DMS53 (cell line): ENCODE results near the gene BTBD2.

Source experiments
- DNase-seq: peaks from one replicate; lab custom pipeline; 2025; lab: John Stamatoyannopoulos, UW

BTBD2 gene

DNA sequence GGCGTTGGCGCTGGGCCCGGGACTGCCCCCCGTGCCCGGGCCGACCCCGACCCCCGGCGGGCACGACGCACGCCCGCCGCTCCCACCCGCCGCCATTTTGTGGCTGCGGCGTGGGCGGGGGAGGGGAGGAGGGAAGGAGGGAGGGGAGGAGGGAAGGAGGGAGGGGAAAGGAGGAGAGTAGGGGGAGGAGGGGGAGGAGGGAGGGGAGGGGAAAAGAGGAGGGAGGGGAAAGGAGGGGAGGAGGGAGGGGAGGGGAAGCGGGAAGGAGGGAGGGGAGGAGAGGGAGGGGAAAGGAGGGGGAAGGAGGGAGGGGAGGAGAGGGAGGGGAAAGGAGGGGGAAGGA, at the start of gene BTBD2:
Gene BTBD2, minus strand, starts transcription at position 107 of the 343 bp plus-strand sequence. Its CDS starts 11 bp downstream, at position 96.
- peak; percentile 73 for DNase-seq

- DNase-seq: peak; percentile 43
Measured at GRCh38 chr19:2064788-2065524, 49.4 kb upstream of the BTBD2 start.

GRCh38 chr19:2064395-2064787, 48.9 kb upstream of the BTBD2 start:
- DNase-seq: no peak

DNA sequence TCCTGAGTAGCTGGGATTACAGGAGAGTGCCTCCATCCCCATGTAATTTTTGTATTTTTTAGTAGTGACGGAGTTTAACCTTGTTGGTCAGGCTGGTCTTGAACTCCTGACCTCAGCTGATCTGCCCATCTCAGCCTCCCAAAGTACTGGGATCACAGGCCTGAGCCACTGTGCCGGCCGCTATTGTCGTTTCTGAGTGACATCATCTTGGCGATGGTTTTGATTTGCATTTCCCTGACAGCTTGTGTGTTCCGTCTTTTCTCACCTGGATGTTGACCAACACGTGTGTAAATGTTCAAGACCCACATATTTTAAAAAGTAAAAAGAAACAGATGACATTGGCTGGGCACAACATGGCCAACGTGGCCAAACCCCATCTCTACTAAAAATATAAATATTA, 48.3 kb upstream of the BTBD2 start:
- DNase-seq: no peak

- no peak for DNase-seq
Measured at GRCh38 chr19:2062770-2063169, 47.3 kb upstream of the BTBD2 start.

- DNase-seq: no peak
Measured at GRCh38 chr19:2062389-2062729, 46.8 kb upstream of the BTBD2 start.

DNA sequence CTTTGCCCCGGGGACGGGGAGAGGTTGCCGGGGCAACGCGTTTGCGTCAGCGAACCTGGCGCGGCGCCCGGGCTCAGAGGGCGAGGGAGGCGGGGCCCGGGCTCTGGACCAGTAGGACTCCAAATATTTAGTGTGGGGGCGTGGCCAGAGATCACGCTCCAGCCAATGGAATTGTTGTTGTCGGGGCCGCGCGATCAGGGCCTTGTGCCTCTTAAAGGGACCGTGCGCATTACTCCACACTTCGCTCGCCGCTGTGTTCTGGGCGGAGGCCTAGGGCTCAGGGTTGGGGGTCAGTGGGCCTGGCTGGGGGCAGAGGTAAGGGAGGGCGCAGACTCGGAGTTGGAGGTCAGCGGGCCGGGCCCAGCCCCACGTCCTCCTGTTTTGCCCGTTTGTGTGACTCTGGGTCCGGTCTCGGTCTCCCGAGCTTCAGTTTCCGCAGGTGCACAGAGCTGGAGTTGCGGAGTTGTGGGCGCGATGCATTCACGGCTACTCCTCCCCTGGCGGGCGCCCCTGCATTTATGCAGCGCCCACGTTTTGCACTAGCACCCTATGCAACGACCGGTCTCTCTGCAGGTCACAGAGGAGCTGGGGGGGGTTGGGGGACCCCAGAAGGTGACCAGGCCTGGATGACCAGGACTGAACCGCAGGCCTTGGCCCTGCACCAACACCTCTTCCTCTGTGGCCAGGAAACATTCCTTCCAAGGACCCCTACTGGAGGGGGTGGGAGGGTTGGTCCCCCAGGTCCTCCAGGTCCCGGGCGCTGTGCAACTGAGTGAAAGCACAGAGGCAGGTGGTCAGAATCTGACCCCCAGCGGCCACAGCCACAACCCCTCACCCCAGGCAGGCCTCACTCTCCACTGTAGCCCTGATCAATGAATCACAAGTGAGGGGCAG, 46.2 kb upstream of the BTBD2 start:
- peak; percentile 99 for DNase-seq

DNA sequence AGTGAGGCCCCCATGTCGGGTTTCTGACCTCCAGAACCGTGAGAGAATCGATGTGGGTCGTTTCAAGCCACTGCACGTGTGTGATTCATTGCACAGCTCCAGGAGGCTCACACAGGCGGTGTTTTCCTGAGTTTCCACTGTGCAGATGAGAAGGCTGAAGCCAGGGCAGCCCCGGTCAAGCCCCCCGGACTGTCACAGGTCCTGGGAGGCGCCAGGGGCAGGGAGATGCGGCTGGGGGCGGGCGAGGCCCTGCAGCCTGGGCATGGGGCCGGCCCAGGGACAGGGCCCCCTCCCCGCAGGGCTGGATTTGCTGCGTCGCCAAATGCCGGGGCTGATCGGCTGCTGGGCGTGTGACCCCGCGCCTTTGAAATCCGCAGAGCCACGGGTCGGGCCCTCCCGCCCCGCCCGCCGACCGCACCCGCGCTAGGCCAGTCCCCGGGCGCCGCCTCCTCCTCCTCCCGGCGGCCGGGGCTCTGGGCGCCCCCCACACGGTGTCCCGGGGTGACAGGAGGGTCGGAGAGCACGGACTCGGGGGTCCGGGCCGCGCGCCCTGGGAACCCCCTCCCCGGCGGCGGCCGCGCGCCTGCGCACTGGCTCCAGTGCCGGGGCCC, 45.5 kb upstream of the BTBD2 start:
- peak; percentile 82 for DNase-seq

GRCh38 chr19:2059422-2060201, 44.1 kb upstream of the BTBD2 start:
- DNase-seq: peak; percentile 96

DNA sequence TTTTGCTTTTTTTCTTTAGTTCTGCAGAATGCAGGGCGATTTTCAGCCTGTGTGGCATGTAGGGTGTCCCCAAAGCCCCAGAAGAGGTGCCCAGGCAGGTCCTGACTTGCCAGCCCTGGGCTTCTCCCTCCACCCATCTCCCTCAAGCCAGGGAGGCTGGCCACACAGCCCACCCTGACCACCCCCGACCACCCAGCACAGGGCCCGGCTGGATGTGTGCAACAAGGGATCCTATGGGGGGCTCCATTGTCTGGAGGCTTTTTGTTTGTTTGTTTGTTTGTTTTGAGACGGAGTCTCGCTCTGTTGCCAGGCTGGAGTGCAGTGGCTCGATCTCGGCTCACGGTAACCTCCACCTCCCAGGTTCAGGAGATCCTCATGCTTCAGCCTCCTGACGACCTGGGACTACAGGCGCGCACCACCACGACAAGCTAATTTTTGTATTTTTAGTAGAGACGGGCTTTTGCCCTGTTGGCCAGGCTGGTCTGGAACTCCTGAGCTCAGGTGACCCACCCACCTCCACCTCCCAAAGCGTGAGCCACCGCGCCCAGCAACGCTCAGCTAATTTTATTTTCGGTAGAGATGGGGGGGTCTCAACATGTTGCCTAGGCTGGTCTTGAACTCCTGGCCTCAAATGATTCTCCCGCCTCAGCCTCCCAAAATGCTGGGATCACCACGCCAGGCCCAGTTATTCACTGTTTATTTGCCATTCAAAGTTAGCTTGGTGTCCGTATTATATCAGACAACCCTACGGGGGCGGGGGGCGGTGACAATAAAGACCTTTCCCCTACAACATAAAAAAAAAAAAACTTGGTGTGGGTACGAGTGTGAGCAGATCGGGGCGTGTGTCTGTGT, 43.3 kb upstream of the BTBD2 start:
- DNase-seq: no peak

DNA sequence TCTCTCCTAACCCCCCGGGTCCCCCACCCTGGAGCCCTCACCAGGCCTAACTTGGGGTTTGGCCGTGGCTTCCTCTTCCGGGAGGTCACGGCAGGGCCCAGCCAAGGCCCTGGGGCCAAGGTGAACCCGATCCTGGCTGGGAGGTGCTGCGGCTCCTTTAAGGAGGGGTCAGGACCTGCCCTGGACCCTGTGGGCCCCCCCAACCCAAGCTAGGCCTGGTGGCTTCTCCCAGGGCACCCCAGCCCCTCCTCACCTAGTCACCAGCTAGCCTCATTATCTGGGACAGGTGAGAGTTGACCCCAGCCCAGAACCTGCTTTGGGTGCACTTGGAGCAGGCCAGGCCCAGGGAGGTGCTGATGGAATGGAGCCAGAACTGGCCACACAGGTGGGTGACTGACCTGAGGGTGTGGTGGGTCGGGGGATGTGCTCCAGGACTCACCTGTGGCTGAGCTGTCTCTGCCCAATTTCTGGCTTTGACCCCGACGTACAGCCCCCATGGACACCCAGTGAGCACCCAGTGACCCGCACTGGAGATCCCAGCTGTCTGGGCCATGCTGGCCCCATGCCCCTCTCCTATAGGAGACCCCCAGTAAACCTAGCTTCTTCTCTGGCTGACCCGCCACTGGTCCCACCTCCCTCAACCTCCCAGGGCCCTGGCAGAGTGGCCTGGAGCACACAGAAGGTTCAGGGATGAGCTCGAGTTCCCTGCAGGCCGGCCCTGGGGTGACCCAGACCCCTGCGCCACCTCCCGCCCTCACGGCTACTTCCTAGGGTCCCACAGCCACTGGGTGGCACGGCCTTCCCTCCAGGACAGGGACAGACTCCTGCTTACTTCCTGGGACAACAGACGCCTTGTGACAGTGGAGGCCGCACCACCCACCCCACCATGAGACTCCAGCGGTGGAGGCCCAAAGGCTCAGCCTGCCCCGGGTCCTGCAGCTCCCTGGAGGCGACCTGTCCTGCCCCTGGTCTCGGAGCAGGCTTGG, 42.3 kb upstream of the BTBD2 start:
- DNase-seq: no peak

- DNase-seq: no peak
Measured at GRCh38 chr19:2056837-2057192, 41.3 kb upstream of the BTBD2 start.

DNA sequence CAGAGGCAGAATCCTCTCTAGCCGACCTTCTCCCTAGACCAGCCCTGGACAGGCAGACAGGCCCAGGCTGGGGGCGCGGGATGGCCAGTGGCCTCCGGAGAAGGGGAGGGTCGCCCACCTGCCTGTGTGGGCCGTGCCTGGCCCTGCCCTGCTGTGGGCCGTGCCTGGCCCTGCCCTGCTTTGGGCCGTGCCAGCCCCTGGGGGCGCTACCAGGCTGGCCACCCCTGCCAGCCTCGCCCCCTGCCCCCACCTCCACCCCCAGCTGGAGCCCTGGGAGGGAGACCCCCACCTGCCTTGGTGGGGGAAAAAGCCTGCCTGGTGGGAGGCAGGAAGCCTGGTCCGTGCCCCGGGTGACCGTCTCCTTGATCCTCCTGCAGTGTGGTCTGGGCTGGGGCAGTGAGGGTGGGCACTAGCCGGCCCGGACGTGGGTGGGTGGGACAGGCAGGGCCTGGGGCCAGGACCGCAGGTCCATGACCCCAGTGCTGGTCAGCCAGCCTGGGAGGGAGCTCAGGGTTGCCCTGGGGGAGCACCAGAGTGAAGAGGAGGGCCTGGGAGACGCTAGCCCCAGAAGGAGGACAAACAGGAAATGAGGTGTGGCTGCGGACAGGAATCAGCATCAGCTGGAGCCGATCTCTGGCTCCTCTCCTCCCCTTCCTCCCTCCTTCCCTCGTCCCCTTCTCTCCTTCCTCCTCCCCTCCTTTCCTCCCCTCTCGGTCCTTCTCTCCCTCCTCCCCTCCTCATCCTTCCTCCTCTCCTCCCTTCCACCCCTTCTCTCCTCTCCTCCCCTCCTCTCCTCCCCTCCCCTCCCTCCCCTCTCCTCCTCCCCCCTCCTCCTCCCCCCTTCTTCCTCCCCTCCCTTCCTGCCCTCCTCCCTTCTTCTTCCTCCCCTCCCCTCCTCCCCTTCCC, 40.7 kb upstream of the BTBD2 start:
- peak; percentile 74 for DNase-seq

DNA sequence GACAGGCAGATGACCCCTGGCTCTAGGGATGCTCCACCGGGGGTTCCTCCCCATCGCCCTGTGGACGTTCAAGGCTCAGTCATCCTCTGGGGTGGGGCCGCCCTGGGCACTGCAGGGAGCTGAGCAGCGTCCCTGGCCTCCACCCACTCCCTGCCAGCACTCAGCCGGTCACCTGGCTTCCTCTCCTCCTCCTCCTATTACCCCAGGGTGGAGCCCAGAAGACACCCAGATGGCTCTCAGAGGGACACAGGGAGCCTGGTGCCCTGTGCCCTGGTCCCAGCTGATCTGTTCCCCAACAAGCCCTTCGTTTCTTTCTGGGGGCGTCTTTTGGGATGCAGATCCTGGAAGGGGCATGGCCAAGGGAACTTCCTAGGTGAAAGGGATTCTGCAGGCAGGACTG, 39.2 kb upstream of the BTBD2 start:
- no peak for DNase-seq

GRCh38 chr19:2053601-2054389, 38.3 kb upstream of the BTBD2 start:
- no peak for DNase-seq

GRCh38 chr19:2051773-2052704, 36.5 kb upstream of the BTBD2 start:
- peak; percentile 59 for DNase-seq
